ENCODE data around the gene TNFSF10.

Gene TNFSF10

GRCh38 chr3:172562871-172563865, 39.9 kb upstream of the TNFSF10 start:
- Histone ChIP-seq H3K27ac (no peak overlapping the region), H3K4me3 (ENCODE audit: low read depth, low read length) (no peak overlapping the region), H3K36me3 (no peaks in the 10 kb centered on the region), H3K9me3 (ENCODE audit: severe bottlenecking) (peaks cover 2% of the 10 kb centered on the region), H3K27me3 (ENCODE audit: insufficient read depth, low read depth, severe bottlenecking) (no peaks in the 10 kb centered on the region)
- TF ChIP-seq, protein P1, sequence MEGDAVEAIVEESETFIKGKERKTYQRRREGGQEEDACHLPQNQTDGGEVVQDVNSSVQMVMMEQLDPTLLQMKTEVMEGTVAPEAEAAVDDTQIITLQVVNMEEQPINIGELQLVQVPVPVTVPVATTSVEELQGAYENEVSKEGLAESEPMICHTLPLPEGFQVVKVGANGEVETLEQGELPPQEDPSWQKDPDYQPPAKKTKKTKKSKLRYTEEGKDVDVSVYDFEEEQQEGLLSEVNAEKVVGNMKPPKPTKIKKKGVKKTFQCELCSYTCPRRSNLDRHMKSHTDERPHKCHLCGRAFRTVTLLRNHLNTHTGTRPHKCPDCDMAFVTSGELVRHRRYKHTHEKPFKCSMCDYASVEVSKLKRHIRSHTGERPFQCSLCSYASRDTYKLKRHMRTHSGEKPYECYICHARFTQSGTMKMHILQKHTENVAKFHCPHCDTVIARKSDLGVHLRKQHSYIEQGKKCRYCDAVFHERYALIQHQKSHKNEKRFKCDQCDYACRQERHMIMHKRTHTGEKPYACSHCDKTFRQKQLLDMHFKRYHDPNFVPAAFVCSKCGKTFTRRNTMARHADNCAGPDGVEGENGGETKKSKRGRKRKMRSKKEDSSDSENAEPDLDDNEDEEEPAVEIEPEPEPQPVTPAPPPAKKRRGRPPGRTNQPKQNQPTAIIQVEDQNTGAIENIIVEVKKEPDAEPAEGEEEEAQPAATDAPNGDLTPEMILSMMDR (IDR thresholded peaks at IDR 0.05; ENCODE audit: low read depth, low read length) = no peak
- DNase-seq = no peak

GRCh38 chr3:172561897-172562640, 38.8 kb upstream of the TNFSF10 start:
- Histone ChIP-seq H3K36me3 (no peaks in the 10 kb centered on the region), H3K27me3 (ENCODE audit: insufficient read depth, low read depth, severe bottlenecking) (no peaks in the 10 kb centered on the region), H3K27ac (no peak overlapping the region), H3K4me3 (ENCODE audit: low read depth, low read length) (no peak overlapping the region), H3K9me3 (ENCODE audit: severe bottlenecking) (peaks cover 2% of the 10 kb centered on the region)
- DNase-seq = no peak
- TF ChIP-seq, protein P1 (IDR thresholded peaks at IDR 0.05; ENCODE audit: low read depth, low read length) = no peak

DNA sequence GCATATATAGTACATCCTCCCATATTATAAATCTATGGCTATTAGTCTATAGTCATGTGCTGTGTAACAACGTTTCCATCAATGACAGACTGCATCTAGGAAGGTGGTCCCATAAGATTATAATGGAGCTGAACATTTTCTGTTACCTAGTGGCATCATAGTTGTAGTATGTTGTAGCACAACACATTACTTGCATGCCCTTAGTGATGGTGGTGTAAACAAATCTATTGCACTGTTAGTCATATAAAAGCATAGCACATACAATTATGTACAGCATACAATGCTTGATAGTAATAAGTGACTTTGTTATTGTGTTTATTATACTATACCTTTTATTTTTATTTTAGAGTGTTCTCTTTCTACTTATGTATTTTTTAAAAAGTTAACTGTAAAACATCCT, 37.4 kb upstream of the TNFSF10 start:
- Histone ChIP-seq H3K27ac (no peak overlapping the region), H3K4me3 (ENCODE audit: low read depth, low read length) (no peak overlapping the region), H3K36me3 (no peaks in the 10 kb centered on the region), H3K27me3 (ENCODE audit: insufficient read depth, low read depth, severe bottlenecking) (no peaks in the 10 kb centered on the region), H3K9me3 (ENCODE audit: severe bottlenecking) (no peaks in the 10 kb centered on the region)
- DNase-seq = no peak
- TF ChIP-seq, protein P1 (IDR thresholded peaks at IDR 0.05; ENCODE audit: low read depth, low read length) = no peak

DNA sequence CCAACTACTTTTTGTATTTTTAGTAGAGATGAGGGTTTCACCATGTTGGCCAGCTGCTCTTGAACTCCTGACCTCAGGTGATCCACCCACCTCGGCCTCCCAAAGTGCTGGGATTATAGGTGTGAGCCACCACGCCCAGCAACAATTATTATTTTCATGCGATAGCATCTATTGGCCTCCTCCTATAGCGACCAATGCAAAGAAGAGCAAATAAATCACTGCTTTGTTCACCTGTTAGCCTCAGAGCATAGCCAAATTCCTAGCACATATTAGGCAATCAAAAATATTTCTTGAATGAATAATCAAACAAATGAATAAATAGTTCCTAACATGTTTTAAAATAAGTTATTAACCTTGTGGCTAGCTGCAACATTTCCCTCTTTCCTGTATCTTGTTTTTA, 36.8 kb upstream of the TNFSF10 start:
- no peak overlapping the region for H3K4me3 ChIP-seq (ENCODE audit: low read depth, low read length)
- no peaks in the 10 kb centered on the region for H3K27me3 ChIP-seq (ENCODE audit: insufficient read depth, low read depth, severe bottlenecking)
- no peaks in the 10 kb centered on the region for H3K36me3 ChIP-seq
- no peak for DNase-seq
- TF ChIP-seq, protein P1 (IDR thresholded peaks at IDR 0.05; ENCODE audit: low read depth, low read length) = no peak
- H3K9me3 ChIP-seq (ENCODE audit: severe bottlenecking) = no peaks in the 10 kb centered on the region
- no peak overlapping the region for H3K27ac ChIP-seq

DNA sequence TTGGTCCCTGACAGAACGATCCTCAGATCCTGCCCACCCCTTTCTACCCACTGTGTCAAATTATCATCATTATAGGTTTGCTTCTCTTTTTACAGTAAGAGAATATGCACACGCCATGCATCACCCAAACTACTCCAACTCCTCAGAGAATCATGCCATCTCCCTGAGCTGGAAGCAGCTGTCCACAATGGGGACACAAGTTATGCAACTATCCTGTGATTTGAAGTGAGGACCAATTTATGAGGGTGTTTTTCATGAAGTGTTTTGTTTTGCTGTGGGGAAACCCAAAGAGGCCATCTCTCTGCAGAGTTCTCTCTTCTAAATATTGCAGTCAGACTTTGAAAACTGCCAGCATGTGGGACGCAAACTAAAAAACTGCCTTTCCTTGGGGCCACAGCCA, 35.8 kb upstream of the TNFSF10 start:
- Histone ChIP-seq H3K27ac (no peak overlapping the region), H3K36me3 (no peaks in the 10 kb centered on the region), H3K4me3 (ENCODE audit: low read depth, low read length) (no peak overlapping the region), H3K27me3 (ENCODE audit: insufficient read depth, low read depth, severe bottlenecking) (no peaks in the 10 kb centered on the region), H3K9me3 (ENCODE audit: severe bottlenecking) (no peaks in the 10 kb centered on the region)
- TF ChIP-seq, protein P1 (IDR thresholded peaks at IDR 0.05; ENCODE audit: low read depth, low read length) = no peak
- no peak for DNase-seq
